Measurements from ENCODE around the gene CCNQ.

GRCh38 chrX:153642655-153643430, 43.9 kb upstream of the CCNQ start:
- TF ChIP-seq TAF1 (IDR thresholded peaks at IDR 0.05; ENCODE audit: borderline replicate concordance, low read depth, low read length) (no peak), BACH1 (IDR thresholded peaks at IDR 0.05; ENCODE audit: borderline replicate concordance) (no peak), TCF7 (IDR thresholded peaks at IDR 0.05; ENCODE audit: borderline replicate concordance) (no peak), SREBF2 (IDR thresholded peaks at IDR 0.05; ENCODE audit: low read length) (no peak)

All from GM12878 (cell line).